ENCODE measurements around the gene DAGLA.

- TF ChIP-seq POLR2AphosphoS5 (IDR thresholded peaks at IDR 0.05; ENCODE audit: borderline replicate concordance, low read depth, low read length) (no peak; the same call in 1 of the 2 replicates), EZH2 (IDR thresholded peaks at IDR 0.05) (no peak)
Measured at GRCh38 chr11:61783717-61784505, 103.7 kb downstream of the DAGLA start.

Measured in SK-N-MC (cell line).